HG02642 (cell line): ENCODE results near the gene SCUBE3.

Experiments
- ATAC-seq: cut with Tn5 transposase; IDR thresholded peaks from one replicate; pipeline ENCODE4 v1.9.1; 2021; ENCODE audit warnings: mild to moderate bottlenecking; ENCODE audit not compliant: unreplicated experiment, poor library complexity

SCUBE3 gene

DNA sequence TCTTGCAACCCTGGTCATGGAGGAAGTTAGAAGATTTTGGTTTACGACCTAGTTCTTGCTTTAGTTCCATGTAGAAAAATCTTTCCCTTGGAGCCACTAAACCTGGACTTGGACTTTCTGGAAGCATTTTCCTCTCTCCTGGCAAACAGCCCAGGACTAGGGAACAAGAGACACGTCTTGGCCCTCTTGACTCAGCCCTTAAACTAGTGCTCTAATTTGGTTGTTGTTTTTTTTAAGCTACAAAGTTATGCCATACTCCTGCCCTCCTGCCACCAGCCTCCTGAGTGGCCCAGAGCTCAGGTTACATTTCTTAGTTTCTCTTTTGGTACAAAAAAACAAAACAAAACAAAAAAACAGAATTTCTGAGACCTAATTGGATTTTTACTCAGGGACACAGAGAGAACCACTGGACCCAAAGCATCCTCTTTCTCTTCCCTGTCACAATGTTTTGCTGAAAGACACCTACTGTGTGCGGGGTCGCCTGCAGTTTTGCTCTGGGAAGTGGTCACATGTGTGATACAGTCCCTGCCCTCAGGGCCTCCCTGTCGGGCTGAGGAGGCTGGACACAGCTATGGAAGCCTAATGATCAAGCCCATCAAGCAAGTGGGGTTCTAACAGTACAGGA, 32.3 kb upstream of the SCUBE3 start:
- ATAC-seq: no peak

DNA sequence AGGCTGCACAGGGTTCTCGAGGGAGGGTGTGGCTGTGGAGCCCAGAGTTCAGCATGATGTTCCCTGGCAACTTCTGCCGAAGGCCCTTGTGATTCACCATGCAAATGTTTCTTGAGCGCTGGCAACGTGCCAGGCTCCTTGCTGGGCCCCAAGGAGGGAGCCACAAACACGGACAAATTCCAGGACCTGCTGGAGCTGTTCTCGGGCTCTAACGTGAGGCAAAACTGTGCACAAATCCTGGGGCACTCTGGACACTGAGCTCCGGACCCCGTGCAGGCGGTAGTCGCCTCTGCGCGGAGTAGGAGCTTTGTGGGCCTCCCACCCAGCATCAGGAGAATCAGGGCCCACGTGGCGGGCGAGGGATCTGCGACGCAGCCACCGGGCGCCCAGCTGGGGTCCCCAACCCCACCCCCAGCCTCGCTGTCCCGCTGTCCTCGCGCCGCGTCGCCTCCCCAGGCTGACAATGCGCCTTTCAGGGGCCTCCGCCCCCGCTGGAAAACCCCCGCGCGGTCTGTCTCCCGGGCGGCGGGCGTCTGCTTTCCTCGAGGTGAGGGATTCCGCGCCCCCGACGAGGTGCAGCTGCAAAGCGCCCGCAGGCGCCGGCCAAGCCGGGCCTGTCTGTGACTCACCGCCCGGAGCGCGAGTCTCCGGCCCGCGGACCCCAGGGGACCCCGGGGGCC, 31.7 kb upstream of the SCUBE3 start:
- ATAC-seq: no peak

DNA sequence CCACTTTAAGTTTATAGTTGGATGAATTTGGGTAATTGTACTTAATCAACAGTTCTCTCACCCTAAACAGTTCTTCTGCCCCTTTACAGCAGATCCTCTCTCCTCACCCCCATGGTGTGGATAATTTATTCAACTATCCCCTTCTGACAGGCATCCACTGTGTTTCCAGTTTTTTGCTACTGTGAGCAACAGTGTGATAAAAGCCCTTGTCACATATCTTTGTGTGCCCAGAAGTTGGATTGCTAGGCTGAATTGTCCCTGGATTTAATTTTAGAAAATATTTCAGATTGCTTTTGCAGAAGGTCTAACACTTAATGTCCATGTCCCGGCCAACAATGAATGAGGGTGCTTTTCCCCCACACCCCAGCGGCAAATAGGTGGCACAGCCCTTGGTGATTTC, 30.5 kb upstream of the SCUBE3 start:
- ATAC-seq: no peak

GRCh38 chr6:35183935-35184334, 29.8 kb upstream of the SCUBE3 start:
- no peak for ATAC-seq

DNA sequence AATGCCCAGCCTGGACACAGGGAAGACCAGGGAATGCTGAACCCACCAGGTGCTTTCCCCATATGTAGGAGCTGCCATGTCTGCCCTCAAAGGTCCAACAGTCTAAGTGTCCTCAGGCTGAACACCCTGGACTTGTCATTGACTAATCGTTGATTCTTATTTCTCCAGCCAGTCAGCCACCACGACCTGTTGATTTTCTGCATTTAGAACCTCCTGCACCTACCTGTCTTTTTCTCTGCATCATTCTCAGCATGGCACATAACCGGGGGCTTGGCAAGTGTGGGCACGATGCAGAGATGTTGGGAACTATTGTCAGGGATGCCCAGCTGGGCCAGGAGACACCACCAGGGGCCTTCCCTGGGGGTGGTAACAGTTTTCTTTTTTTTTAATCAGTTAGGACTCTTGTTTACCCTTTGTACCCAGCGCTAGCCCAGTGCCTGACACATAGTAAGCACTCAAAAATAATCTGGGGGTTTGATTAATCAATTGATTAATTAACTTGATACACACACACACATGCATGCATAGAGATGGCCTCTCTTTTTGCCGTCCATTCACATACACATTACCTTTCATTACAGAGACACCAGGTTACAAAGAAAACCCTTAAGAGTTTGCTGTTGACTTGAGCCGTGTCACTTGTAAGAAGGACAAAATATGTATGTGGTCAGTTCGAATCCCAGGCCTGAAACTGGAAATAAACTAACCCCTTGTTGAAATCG, 29.0 kb upstream of the SCUBE3 start:
- no peak for ATAC-seq

- ATAC-seq: no peak
Observed at GRCh38 chr6:35185302-35185681, 28.5 kb upstream of the SCUBE3 start.

- ATAC-seq: no peak
Observed at GRCh38 chr6:35185971-35186370, 27.8 kb upstream of the SCUBE3 start.

DNA sequence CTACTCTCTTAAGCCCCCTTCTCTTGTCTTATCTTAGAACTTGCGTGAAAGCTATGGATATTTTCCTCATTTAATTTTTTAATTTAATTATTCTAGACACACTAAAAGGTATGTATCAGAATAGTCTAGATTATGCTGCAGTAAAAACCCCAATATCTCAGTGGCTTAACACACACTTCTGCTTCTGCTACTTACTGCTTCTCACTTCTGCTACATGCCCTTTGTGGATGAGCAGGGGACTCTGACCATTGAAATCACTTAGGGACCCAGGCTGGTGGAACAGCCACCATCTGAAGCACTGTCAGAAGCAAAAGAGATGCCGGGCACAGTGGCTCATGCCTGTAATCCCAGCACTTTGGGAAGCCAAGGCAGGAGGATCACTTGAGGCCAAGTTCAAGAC, 27.2 kb upstream of the SCUBE3 start:
- ATAC-seq: no peak

DNA sequence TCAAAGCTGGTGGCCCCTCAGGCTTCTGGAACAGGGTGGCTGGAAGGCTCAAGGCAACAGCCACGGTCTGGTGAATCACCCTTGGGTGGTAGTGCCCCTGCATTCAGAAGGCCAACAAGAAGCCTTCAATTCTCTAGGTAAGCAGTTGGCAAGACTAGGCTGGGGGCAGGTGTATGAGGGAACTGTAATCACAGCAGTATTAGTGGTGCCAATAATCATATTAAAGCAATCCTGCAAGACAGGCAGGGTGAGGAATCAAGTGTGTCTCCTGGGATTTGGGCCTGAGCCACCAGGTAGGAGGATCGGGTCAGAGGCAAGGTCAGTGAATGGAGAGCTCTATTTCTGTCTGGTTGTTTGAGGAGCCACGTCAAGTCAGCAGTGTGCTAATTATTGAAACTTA, 24.9 kb upstream of the SCUBE3 start:
- no peak for ATAC-seq

- ATAC-seq: no peak
Observed at GRCh38 chr6:35190306-35190705, 23.4 kb upstream of the SCUBE3 start.

DNA sequence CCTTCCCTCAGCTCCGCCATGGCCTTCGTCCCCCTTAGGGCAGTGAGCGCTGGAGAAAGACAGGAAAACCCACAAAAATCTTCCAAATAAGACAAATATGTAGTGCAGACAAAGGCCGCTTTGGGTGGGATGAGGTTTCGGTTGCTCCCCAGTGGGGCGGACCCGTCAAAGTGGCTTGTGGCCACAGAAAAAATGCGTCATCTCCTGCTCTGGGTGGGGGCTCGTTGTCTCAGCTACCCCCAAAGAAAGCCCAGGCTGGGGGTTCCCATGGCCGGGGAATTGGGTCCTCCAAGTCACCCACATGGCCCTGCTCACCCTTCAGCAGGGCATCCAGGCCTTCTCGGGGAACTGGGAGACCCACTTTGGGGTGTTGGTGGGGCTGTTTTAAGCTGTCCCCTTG, 21.9 kb upstream of the SCUBE3 start:
- no peak for ATAC-seq

GRCh38 chr6:35192301-35192860, 21.4 kb upstream of the SCUBE3 start:
- no peak for ATAC-seq

- ATAC-seq: no peak
Observed at GRCh38 chr6:35194390-35194789, 19.4 kb upstream of the SCUBE3 start.

- no peak for ATAC-seq
Observed at GRCh38 chr6:35195120-35195780, 18.5 kb upstream of the SCUBE3 start.

GRCh38 chr6:35197196-35197595, 16.6 kb upstream of the SCUBE3 start:
- ATAC-seq: no peak

- no peak for ATAC-seq
Observed at GRCh38 chr6:35199866-35200265, 13.9 kb upstream of the SCUBE3 start.

- no peak for ATAC-seq
Observed at GRCh38 chr6:35202066-35202546, 11.7 kb upstream of the SCUBE3 start.

- no peak for ATAC-seq
Observed at GRCh38 chr6:35203152-35203670, 10.5 kb upstream of the SCUBE3 start.

DNA sequence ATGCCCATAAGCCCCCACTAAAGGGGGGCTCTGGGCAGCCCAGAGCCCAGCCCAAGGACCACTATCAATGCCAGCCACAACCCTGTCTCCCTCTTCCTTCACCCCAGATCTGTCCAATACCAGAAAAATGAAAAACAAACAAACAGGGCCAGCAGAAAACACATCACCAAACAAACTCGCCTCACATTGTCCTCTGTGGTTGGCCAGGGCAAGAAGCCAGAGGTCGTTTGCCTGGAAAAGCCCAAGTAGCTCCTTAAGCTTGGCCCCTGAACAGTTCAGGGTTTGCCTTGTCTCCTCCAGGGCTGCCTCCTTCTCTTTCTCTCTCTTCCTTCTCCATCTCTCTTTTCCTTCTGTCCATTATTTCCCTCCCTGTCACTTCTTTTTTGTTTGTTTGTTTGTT, 10.1 kb upstream of the SCUBE3 start:
- no peak for ATAC-seq

- no peak for ATAC-seq
Observed at GRCh38 chr6:35206346-35206745, 7.4 kb upstream of the SCUBE3 start.

GRCh38 chr6:35208419-35208818, 5.3 kb upstream of the SCUBE3 start:
- no peak for ATAC-seq
